Measurements from ENCODE around the gene PPP2R5D. TPM values are rescaled to one million over a fixed set of nuclear protein-coding genes. Genes with fewer than 3 reads are reported as not detected.

PPP2R5D gene
- total and polyA plus RNA-seq, 4 donors: 6.7 to 13.9 (median 13.2) TPM

- H3K9me3 ChIP-seq (ENCODE audit: control insufficient read depth in 4 of 4, low read length in 3 of 4): no peaks in the 10 kb centered on the region
- no peak for DNase-seq (ENCODE audit: low spot score)
- H3K4me1 ChIP-seq (ENCODE audit: control insufficient read depth in 4 of 4, insufficient read depth in 4 of 4, low read length in 3 of 4): peaks cover 2 to 12% (median 8%) of the 10 kb centered on the region in 4 donors
- TF ChIP-seq JUND (IDR thresholded peaks at IDR 0.05) (no peak), EGR1 (IDR thresholded peaks at IDR 0.05; ENCODE audit: low read depth in 2 of 2) (no peak)
- H3K27ac ChIP-seq (ENCODE audit: low read depth in 1 of 2, low read length in 2 of 2): no peak overlapping the region
- no peak overlapping the region for H3K4me3 ChIP-seq (ENCODE audit: low read depth in 1 of 3, low read length in 3 of 3)
- H3K9ac ChIP-seq (ENCODE audit: low read depth in 1 of 2, low read length in 2 of 2): no peak overlapping the region
- WGBS: 89% methylated on average over 2 of the region's 2 CpGs
- no peaks in the 10 kb centered on the region for H3K27me3 ChIP-seq (ENCODE audit: control insufficient read depth in 4 of 4, insufficient read depth in 4 of 4, low read length in 3 of 4)
- peaks cover 8 to 54% (median 41%) of the 10 kb centered on the region in 4 donors for H3K36me3 ChIP-seq (ENCODE audit: control insufficient read depth in 4 of 4, insufficient read depth in 3 of 4, low read depth in 1 of 4, low read length in 3 of 4)
These were observed 49.3 kb downstream of the PPP2R5D start for GRCh38 chr6:43033496-43034189.

- H3K4me3 ChIP-seq (ENCODE audit: low read depth in 1 of 3, low read length in 3 of 3): no peak overlapping the region
- 94% methylated on average over 2 of the region's 2 CpGs for WGBS
- TF ChIP-seq ZBTB33 (IDR thresholded peaks at IDR 0.05) (no peak), TAF1 (conservative IDR thresholded peaks at IDR 0.05) (no peak), FOXA1 (IDR thresholded peaks at IDR 0.05) (no peak), HNF4A (conservative IDR thresholded peaks at IDR 0.05) (no peak), RXRA (IDR thresholded peaks at IDR 0.05) (no peak), GABPA (IDR thresholded peaks at IDR 0.05 in 1 of 2, conservative IDR thresholded peaks at IDR 0.05 in 1 of 2) (no peak), REST (IDR thresholded peaks at IDR 0.05) (no peak), MAX (IDR thresholded peaks at IDR 0.05) (no peak), YY1 (IDR thresholded peaks at IDR 0.05) (no peak), NR2F2 (IDR thresholded peaks at IDR 0.05) (no peak), RAD21 (IDR thresholded peaks at IDR 0.05) (no peak), EGR1 (IDR thresholded peaks at IDR 0.05; ENCODE audit: low read depth in 2 of 2) (no peak), JUND (IDR thresholded peaks at IDR 0.05) (no peak), HNF4G (IDR thresholded peaks at IDR 0.05) (no peak), FOXA2 (IDR thresholded peaks at IDR 0.05) (no peak)
- TF ChIP-seq, protein P1, sequence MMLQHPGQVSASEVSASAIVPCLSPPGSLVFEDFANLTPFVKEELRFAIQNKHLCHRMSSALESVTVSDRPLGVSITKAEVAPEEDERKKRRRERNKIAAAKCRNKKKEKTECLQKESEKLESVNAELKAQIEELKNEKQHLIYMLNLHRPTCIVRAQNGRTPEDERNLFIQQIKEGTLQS (IDR thresholded peaks at IDR 0.05): no peak
- TF ChIP-seq, protein P2, sequence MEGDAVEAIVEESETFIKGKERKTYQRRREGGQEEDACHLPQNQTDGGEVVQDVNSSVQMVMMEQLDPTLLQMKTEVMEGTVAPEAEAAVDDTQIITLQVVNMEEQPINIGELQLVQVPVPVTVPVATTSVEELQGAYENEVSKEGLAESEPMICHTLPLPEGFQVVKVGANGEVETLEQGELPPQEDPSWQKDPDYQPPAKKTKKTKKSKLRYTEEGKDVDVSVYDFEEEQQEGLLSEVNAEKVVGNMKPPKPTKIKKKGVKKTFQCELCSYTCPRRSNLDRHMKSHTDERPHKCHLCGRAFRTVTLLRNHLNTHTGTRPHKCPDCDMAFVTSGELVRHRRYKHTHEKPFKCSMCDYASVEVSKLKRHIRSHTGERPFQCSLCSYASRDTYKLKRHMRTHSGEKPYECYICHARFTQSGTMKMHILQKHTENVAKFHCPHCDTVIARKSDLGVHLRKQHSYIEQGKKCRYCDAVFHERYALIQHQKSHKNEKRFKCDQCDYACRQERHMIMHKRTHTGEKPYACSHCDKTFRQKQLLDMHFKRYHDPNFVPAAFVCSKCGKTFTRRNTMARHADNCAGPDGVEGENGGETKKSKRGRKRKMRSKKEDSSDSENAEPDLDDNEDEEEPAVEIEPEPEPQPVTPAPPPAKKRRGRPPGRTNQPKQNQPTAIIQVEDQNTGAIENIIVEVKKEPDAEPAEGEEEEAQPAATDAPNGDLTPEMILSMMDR (IDR thresholded peaks at IDR 0.05; ENCODE audit: low read depth, low read length, missing input control): no peak
- peaks cover 2 to 12% (median 8%) of the 10 kb centered on the region in 4 donors for H3K4me1 ChIP-seq (ENCODE audit: control insufficient read depth in 4 of 4, insufficient read depth in 4 of 4, low read length in 3 of 4)
- H3K9me3 ChIP-seq (ENCODE audit: control insufficient read depth in 4 of 4, low read length in 3 of 4): no peaks in the 10 kb centered on the region
- H3K9ac ChIP-seq (ENCODE audit: low read depth in 1 of 2, low read length in 2 of 2): no peak overlapping the region
- DNase-seq (ENCODE audit: low spot score): no peak
- H3K27ac ChIP-seq (ENCODE audit: low read depth in 1 of 2, low read length in 2 of 2): no peak overlapping the region
- peaks cover 5 to 54% (median 40%) of the 10 kb centered on the region in 4 donors for H3K36me3 ChIP-seq (ENCODE audit: control insufficient read depth in 4 of 4, insufficient read depth in 3 of 4, low read depth in 1 of 4, low read length in 3 of 4)
- no peaks in the 10 kb centered on the region for H3K27me3 ChIP-seq (ENCODE audit: control insufficient read depth in 4 of 4, insufficient read depth in 4 of 4, low read length in 3 of 4)
These were observed 49.8 kb downstream of the PPP2R5D start for GRCh38 chr6:43034190-43034525.
